Glomerular endothelial cell (primary cell): ENCODE measurements around the gene ADAMTS13. TPM values are rescaled to one million over a fixed set of nuclear protein-coding genes. Genes with fewer than 3 reads are reported as not detected.

Source experiments
- DNase-seq: peaks from one replicate; pipeline ENCODE4 v3.0.0-alpha.2; 2011; ENCODE audit warnings: low read depth, low spot score; ENCODE audit errors: extremely low read depth
- total RNA-seq: library from RNA; depleted of rRNA; stranded (reverse); fragments of >200 nt; gene quantifications from 2 replicates; pipeline ENCODE4 v1.2.3, GENCODE V29; 2015

ADAMTS13 gene
- total RNA-seq, 1 donor from 2014 or later: 3.3 TPM

GRCh38 chr9:133487331-133487725, 65.2 kb downstream of the ADAMTS13 start:
- DNase-seq: no peak

- DNase-seq: no peak
These were observed 66.6 kb downstream of the ADAMTS13 start for GRCh38 chr9:133488686-133489252.

- DNase-seq: no peak
These were observed 67.4 kb downstream of the ADAMTS13 start for GRCh38 chr9:133489253-133490190.

- DNase-seq: no peak
These were observed 68.1 kb downstream of the ADAMTS13 start for GRCh38 chr9:133490201-133490681.

- DNase-seq: no peak
These were observed 68.9 kb downstream of the ADAMTS13 start for GRCh38 chr9:133490865-133491655.

- DNase-seq: no peak
These were observed 69.4 kb downstream of the ADAMTS13 start for GRCh38 chr9:133491656-133491925.

GRCh38 chr9:133492061-133493021, 70.2 kb downstream of the ADAMTS13 start:
- no peak for DNase-seq

- no peak for DNase-seq
These were observed 71.3 kb downstream of the ADAMTS13 start for GRCh38 chr9:133493428-133493827.

GRCh38 chr9:133493845-133494540, 71.8 kb downstream of the ADAMTS13 start:
- no peak for DNase-seq

- DNase-seq: no peak
These were observed 72.6 kb downstream of the ADAMTS13 start for GRCh38 chr9:133494636-133495326.

- DNase-seq: no peak
These were observed 73.4 kb downstream of the ADAMTS13 start for GRCh38 chr9:133495327-133496293.

GRCh38 chr9:133496861-133497842, 75.0 kb downstream of the ADAMTS13 start:
- DNase-seq: no peak

- no peak for DNase-seq
These were observed 77.1 kb downstream of the ADAMTS13 start for GRCh38 chr9:133499132-133499891.

- no peak for DNase-seq
These were observed 77.7 kb downstream of the ADAMTS13 start for GRCh38 chr9:133499892-133500270.

- DNase-seq: no peak
These were observed 79.9 kb downstream of the ADAMTS13 start for GRCh38 chr9:133502112-133502511.

GRCh38 chr9:133505186-133505830, 83.1 kb downstream of the ADAMTS13 start:
- no peak for DNase-seq
